ENCODE results near the gene SMIM22.
"Not testable (repeated sequence)": the region's sequence is repeated elsewhere in the genome, so short reads cannot be mapped to it uniquely, and the experiment has no call there.

Gene SMIM22

GRCh38 chr16:4768549-4769305, 26.4 kb upstream of the SMIM22 start:
- DNase-seq (ENCODE audit: low spot score): peak; percentile 65

GRCh38 chr16:4769306-4769638, 25.9 kb upstream of the SMIM22 start:
- DNase-seq (ENCODE audit: low spot score): no peak

DNA sequence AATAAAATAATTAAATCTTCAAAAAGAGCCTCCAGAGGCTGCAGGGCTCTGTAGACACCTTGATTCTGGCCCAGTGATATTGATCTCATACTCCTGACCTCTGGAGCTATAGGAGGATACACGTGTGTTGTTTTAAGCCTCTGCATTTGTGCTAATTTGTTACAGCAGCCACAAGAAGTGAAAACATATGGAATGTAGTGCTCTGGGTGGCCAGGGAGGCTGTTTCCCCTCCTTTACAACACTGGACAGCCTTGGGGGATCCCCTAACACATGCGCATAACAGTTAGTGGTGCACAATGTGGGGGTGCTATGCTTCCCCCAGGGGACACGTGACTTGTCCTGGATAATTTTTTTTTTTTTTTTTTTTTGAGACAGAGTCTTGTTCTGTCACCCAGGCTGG, 23.5 kb upstream of the SMIM22 start:
- DNase-seq (ENCODE audit: low spot score): no peak

GRCh38 chr16:4772351-4772750, 22.8 kb upstream of the SMIM22 start:
- DNase-seq (ENCODE audit: low spot score): no peak

DNA sequence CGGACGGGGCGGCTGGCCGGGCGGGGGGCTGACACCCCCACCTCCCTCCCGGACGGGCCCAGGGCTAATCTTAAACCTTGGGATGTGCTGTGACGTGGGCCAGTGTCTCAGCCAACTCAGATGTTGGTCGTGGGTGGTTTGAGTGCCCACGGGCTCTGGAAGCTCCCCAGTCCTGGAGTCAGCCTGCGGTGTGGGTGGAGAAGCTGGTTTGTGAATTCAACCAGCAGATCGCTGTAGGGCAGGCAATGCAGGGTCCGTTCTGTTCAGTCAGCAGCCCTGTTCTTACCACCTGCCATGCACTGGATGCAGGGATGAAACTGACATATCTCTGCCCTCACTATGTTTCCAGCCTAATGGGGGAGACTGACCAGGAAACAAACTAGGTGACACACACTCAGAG, 20.2 kb upstream of the SMIM22 start:
- no peak for DNase-seq (ENCODE audit: low spot score)

DNA sequence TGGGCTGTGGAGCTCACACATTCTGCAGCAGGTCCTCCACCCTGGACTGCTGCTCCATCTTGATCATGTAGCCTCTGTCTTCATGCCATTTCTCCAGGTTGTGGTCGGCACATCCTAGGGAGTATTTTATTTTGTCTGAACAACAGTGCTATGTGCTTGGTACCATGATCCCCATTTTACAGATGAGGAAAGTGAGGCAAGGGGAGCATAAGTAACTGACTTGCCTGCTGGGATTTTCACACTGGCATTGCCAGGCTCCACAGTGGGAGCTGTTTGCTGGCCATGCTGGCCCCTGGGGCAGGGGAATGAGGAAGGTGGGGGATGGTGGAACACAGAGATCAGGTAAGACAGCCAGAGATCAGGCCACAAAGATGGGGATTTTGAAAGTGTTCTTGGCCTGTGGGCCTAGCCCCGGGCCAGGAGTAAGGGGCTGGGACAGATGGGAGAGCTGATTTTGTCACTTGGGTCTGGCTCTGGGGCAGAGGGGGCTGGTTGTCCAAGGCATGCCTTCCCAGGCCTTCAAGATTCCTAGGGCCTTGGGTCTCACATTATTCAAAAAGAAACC, 18.9 kb upstream of the SMIM22 start:
- DNase-seq (ENCODE audit: low spot score): no peak

GRCh38 chr16:4777339-4778049, 17.7 kb upstream of the SMIM22 start:
- DNase-seq (ENCODE audit: low spot score): no peak

DNA sequence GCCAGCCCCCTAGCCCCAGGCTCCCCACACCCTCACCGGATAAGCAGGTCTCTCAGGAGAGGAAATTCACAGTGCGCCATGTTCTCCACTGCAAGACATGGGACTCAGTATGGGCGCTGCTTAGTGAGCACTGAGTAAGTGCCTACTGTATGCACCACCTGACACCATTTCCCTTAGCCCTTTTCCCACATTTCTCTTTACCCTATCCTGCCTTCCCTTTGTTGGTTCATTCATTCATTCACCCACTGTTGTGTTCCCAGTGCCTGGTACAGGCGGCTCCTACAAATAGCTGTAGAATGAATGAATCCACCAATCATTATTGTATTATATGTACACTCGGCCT, 17.1 kb upstream of the SMIM22 start:
- DNase-seq (ENCODE audit: low spot score): no peak

DNA sequence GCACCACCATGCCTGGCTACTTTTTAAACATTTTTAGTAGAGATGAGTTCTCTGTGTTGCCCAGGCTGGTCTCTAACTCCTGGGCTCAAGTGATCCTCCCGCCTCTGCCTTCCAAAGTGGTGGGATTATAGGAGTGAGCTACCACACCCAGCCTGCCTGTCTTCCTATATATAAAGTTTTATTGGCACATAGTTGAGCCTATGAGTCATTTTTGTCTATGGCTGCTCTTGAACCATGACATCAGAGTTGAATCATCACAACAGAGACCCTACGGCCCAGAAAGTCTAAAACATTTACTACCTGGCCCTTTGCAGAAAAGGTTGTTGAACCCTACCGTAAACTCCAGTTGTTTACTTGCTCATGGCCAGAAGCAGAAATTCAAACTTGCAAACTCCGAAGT, 14.9 kb upstream of the SMIM22 start:
- DNase-seq (ENCODE audit: low spot score): no peak

- DNase-seq (ENCODE audit: low spot score): no peak
Measured at GRCh38 chr16:4783251-4783950, 11.8 kb upstream of the SMIM22 start.

DNA sequence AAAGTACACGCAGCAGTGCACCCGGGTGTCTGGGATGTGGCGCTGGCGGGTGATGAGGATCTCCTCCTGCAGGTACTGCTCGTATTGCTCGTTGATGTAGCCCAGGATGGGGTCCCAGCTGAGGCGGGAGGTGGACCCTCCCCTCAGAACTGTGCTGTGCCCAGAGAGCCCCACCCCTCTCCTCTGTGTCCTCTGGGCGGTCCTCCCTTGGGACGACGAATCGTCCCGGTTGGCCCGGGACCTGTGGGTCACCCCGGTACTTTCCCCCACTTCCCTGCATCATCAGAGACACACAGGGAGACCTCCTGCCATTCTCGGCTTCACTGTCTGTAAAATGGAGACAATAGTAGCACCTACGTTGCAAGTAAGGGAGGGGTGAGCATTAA, 11.2 kb upstream of the SMIM22 start:
- DNase-seq (ENCODE audit: low spot score): no peak

DNA sequence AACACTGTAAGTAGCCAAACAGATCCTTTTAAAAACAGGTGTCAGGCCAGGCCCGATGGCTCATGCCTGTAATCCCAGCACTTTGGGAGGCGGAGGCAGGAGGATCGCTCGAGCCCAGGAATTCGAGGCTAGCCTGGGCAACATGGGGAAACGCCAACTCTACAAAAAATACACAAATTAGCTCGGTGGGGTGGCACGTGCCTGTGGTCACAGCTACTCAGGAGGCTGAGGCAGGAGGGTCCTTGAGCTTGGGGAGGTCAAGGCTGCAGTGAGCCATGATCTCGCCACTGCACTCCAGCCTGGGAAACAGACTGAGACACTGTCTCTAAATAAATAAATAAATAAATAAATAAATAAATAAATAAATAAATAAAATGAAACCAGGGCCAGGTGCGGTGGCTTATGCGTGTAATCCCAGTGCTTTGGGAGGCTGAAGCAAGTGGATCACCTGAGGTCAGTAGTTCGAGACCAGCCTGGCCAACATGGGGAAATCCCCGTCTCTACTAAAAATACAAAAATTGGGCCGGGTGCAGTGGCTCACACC, 10.7 kb upstream of the SMIM22 start:
- not testable (repeated sequence) for DNase-seq (ENCODE audit: low spot score)

DNA sequence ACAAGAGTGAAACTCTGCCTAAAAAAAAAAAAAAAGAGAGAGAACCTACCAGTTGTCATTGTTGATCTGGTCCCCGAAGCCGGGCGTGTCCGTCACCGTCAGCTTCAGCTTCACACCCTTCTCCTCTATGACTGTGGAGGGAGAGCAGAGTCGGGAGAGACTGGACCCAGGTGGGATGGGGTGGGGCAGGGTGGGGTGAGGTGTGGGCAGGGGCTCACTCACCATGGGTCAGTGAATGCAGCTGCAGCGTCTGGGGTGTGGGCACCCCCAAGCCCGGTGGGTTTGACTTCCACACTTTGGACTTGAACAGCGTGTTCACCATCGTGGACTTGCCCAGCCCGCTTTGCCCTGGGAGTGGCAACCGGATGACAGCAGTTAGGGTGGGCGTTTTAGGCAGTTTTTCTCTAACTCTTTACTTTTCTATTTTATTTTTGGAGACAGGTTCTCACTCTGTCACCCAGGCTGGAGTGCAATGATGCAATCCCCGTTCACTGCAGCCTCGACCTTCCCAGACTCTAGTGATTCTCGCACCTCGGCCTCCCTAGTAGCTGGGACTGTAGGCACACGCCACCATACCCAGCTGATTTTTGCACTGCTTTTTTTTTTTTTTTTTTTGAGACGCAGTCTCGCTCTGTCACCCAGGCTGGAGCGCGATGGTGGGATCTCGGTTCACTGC, 9.3 kb upstream of the SMIM22 start:
- no peak for DNase-seq (ENCODE audit: low spot score)

- DNase-seq (ENCODE audit: low spot score): no peak
Measured at GRCh38 chr16:4787068-4787467, 8.1 kb upstream of the SMIM22 start.

DNA sequence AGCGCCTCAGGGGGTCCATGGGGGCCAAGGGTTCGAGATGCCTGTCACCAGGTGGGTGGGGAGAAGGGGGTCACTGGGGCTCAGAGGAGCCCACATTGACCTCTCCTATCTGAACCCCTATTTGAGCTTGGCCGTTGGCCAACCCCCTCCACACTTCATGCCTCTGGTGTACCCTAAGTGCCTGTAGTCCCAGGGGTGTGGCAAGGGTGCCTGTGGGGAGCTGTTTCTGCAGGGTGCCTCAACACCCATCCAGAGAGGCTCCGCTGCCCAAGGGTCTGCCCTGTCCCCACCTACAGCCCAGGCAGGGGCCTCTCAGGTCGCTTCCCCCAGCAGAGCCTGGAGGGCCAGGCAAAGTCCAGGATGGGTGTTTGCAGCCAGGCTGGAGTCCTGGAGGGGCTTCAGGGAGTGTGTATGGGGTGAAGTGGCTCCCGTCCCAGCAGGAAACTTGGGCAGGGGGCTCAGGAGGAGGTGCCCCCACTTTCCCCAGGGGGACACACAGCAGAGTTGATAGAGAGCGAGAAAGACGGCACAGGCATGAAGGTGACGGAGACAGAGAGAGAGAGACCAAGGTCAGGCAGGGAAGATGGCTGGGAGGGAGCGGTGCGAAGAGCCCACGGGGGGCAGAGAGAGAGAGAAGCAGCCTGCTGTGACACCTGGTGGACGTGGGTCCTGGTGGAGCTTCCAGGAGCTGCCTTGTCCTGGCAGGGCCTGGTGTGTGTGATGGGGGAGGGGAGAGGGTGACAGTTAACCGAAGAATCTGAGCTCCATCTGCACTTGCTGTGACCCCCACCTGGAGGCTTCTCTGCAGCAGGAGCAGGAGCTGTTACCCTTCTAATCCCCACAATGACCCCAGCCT, 7.3 kb upstream of the SMIM22 start, which contains the start of gene SEPTIN12:
Gene SEPTIN12, minus strand, starts transcription at position 719 of the 856 bp plus-strand sequence. Its CDS starts 700 bp downstream, at position 19.
- DNase-seq (ENCODE audit: low spot score): no peak

DNA sequence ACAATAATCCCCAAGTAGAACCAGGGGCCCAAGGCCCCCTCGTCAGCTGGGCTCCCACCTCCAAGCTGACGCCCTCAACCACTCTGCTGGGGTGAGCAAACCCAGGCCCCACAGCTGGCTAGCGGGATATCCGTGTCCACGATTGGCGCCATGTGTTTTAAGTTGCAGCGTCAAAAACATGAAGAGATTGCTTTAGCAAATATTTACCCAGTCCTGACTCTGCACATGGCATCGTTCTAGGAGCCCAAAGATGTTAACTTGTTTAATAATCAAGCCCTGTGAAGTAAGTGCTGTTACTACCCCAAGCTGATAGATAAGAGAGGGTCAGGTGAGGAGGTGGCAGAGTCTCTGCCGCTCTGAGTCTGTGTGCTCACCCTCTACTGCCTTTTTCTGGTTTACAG, 6.7 kb upstream of the SMIM22 start:
- DNase-seq (ENCODE audit: low spot score): no peak

DNA sequence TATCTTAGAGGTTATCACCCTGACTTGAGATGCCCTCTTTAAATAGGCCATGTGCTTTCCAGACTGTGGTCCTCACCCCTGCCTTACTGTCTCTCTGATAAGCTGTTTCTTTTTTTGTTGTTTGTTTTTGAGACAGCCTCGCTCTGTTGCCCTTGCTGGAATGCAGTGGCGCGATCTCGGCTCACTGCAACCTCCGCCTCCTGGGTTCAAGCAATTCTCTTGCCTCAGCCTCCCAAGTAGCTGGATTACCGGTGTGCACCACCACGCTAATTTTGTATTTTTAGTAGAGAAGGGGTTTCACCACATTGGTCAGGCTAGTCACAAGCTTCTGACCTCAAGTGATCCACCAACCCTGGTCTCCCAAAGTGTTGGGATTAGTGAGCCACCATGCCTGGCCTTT, 6.3 kb upstream of the SMIM22 start:
- no peak for DNase-seq (ENCODE audit: low spot score)

GRCh38 chr16:4790261-4790660, 4.9 kb upstream of the SMIM22 start:
- DNase-seq (ENCODE audit: low spot score): no peak

DNA sequence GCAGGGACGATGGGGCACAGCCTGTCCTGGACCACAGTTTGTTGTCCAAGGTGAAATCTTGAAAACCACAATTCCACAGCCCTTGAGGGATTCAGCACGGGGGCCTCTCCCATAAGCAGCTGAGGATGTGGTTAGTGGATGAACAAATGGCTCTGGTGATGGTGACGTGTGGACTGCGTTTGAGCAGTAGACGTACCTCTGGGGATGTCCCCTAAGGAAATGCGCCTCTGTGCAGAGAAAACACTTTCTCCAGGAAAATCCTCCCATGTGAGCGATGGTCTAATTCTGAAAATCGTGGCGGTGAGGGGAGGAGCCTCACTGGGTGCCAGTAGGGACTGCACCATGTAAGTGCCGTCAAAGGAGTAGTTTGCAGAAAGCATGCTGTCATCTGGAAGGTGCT, 4.3 kb upstream of the SMIM22 start:
- no peak for DNase-seq (ENCODE audit: low spot score)

- DNase-seq (ENCODE audit: low spot score): no peak
Measured at GRCh38 chr16:4792951-4793513, 2.1 kb upstream of the SMIM22 start.
